Chondrocyte (in vitro differentiated cells): ENCODE data around the gene TRPV2. TPM values are rescaled to one million over a fixed set of nuclear protein-coding genes. Genes with fewer than 3 reads are reported as not detected.

ENCODE experiments used
- DNase-seq: peaks from one replicate; pipeline ENCODE4 v3.0.0; 2021; ENCODE audit warnings: mixed read lengths, low spot score
- H3K27ac Mint-ChIP-seq: one replicate; pipeline ENCODE4 v1.8.0; 2021; ENCODE audit warnings: mild to moderate bottlenecking, moderate library complexity, mixed read lengths; ENCODE audit not compliant: unreplicated experiment
- H3K27me3 Mint-ChIP-seq: 2 replicates; pipeline ENCODE4 v1.8.0; 2021; ENCODE audit warnings: low read depth, mixed read lengths
- H3K36me3 Mint-ChIP-seq: 2 replicates; pipeline ENCODE4 v1.8.0; 2021; ENCODE audit warnings: low read depth, mixed read lengths
- H3K4me1 Mint-ChIP-seq: 2 replicates; pipeline ENCODE4 v1.8.0; 2021; ENCODE audit warnings: low read depth, mild to moderate bottlenecking, mixed read lengths
- H3K4me3 Mint-ChIP-seq: one replicate; pipeline ENCODE4 v1.8.0; 2021; ENCODE audit warnings: mild to moderate bottlenecking, moderate library complexity, mixed read lengths; ENCODE audit not compliant: unreplicated experiment
- H3K9me3 Mint-ChIP-seq: 2 replicates; pipeline ENCODE4 v1.8.0; 2021; ENCODE audit warnings: low read depth, mixed read lengths
- long read RNA-seq: library from polyadenylated mRNA; stranded (forward); transcript quantifications from one replicate; pipeline ENCODE4 v2.0.0, GENCODE V29; 2021
- total RNA-seq: library from RNA; stranded (reverse); gene quantifications from 3 replicates; pipeline ENCODE4 v1.2.1, GENCODE V29; 2021
- TF ChIP-seq, protein P1 (sequence below): fragments of 200-600 bp; sonication (generic); IDR thresholded peaks from 2 replicates; pipeline ENCODE4 v1.5.0; 2021; ENCODE audit warnings: antibody characterized with exemption, mild to moderate bottlenecking, moderate library complexity

The TRPV2 gene, protein sequence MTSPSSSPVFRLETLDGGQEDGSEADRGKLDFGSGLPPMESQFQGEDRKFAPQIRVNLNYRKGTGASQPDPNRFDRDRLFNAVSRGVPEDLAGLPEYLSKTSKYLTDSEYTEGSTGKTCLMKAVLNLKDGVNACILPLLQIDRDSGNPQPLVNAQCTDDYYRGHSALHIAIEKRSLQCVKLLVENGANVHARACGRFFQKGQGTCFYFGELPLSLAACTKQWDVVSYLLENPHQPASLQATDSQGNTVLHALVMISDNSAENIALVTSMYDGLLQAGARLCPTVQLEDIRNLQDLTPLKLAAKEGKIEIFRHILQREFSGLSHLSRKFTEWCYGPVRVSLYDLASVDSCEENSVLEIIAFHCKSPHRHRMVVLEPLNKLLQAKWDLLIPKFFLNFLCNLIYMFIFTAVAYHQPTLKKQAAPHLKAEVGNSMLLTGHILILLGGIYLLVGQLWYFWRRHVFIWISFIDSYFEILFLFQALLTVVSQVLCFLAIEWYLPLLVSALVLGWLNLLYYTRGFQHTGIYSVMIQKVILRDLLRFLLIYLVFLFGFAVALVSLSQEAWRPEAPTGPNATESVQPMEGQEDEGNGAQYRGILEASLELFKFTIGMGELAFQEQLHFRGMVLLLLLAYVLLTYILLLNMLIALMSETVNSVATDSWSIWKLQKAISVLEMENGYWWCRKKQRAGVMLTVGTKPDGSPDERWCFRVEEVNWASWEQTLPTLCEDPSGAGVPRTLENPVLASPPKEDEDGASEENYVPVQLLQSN
- 1.6 to 47.6 TPM (median 43.5 TPM) in 3 replicates for total RNA-seq
- long read RNA-seq, transcript TRPV2-201 (15 exons, 2,808 nt), result major isoform, 65 of 158 reads
- long read RNA-seq, partial matches to known transcripts, result 38 of 158 reads
- long read RNA-seq, other reads (novel, unspliced or antisense), result 55 of 158 reads

DNA sequence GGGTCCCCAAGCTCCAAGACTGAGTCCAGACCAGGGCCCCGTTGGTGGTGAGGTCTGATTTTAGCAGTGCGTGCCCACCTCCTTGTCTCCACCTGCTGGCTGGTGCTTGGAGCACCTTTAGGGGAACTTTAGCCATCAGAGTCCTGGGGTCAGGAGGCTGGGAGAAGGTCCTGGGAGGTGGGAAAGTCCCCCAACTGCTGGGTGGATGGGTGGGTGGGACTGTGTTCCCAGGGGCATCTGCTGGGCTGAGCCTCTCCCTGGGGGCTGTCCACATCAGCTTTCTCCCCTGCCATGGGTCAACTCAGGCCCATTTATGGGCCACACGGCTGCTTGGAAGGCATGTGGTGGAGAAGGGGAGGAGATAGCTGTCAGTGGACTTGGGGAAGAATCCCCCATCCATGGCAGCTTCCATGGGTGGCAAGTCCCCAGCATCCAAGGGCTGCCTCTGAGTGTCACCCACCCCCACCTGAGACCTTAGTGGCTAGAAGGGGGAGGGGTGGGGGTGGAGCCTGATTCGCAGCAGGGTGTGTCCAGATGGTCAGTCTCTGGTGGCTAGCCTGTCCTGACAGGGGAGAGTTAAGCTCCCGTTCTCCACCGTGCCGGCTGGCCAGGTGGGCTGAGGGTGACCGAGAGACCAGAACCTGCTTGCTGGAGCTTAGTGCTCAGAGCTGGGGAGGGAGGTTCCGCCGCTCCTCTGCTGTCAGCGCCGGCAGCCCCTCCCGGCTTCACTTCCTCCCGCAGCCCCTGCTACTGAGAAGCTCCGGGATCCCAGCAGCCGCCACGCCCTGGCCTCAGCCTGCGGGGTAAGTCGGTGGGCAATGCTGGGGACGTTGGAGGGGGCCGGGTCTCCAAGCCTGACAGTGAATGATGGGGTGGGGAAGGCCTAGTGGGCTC is at the start of gene TRPV2:
TSS of gene TRPV2 (plus strand) at position 541 of the 894 bp plus-strand sequence. CDS start 2,098 bp downstream, outside the sequence.
- Mint-ChIP-seq H3K4me1 (peaks cover 30% of the 10 kb centered on the region), H3K36me3 (no peaks in the 10 kb centered on the region), H3K27ac (peak within 1 kb of the TSS; percentile 74), H3K27me3 (no peaks in the 10 kb centered on the region), H3K4me3 (peak within 1 kb of the TSS; percentile 82), H3K9me3 (no peaks in the 10 kb centered on the region)
- TF ChIP-seq, protein P1, sequence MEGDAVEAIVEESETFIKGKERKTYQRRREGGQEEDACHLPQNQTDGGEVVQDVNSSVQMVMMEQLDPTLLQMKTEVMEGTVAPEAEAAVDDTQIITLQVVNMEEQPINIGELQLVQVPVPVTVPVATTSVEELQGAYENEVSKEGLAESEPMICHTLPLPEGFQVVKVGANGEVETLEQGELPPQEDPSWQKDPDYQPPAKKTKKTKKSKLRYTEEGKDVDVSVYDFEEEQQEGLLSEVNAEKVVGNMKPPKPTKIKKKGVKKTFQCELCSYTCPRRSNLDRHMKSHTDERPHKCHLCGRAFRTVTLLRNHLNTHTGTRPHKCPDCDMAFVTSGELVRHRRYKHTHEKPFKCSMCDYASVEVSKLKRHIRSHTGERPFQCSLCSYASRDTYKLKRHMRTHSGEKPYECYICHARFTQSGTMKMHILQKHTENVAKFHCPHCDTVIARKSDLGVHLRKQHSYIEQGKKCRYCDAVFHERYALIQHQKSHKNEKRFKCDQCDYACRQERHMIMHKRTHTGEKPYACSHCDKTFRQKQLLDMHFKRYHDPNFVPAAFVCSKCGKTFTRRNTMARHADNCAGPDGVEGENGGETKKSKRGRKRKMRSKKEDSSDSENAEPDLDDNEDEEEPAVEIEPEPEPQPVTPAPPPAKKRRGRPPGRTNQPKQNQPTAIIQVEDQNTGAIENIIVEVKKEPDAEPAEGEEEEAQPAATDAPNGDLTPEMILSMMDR, result peak; percentile 45
- DNase-seq, result no peak

DNA sequence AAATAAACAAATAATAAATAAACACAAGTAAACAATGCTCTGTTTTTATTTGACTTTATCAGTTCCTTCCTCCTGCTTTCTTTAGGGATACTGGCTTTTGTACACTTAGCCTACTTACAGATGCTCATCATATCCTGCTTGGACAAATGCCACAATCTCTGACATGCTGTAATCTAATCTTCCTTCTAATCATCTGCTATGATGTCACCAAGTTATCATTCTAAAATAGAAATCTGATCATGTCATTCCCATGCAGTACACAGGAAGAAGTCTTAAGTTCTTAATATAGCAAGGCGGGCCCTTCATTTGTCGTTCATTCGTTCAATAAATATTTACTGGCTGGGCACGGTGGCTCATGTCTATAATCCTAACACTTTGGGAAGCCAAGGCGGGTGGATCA is 43.6 kb upstream of the TRPV2 start:
- Mint-ChIP-seq H3K36me3 (no peaks in the 10 kb centered on the region), H3K27me3 (no peaks in the 10 kb centered on the region), H3K4me1 (peaks cover 4% of the 10 kb centered on the region), H3K4me3 (no peak overlapping the region), H3K9me3 (no peaks in the 10 kb centered on the region), H3K27ac (no peak overlapping the region)
- TF ChIP-seq, protein P1, result no peak
- no peak for DNase-seq

DNA sequence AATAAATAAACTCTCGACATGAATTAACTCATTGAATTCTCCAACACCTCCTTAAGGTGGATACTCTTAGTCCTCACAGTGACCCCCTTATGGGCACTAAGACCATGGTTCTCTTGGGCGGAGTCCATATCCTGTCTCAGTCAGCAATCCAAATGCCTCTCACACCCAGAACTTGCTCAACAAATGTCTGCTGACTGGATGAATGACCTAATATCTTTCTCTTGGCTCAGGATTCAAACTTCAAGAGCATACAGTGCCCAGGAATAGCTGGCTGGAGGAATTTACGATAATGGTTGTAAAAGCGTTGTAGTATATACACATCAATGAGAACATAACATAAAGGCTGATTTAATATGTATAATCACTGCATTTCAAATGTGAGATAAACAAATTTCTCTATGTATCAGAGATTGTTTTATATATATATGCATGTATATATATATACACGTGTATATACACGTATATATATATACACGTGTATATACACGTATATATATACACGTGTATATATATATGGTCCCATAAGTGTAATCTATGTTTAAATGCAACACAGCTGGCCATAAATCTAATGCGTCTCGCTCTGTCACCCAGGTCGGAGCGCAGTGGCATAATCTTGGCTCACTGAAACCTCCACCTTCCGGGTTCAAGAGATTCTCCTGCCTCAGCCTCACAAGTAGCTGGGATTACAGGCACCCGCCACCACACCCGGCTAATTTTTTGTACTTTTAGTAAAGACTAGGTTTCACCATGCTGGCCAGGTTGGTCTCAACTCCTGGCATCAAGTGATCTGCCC is 41.0 kb upstream of the TRPV2 start:
- no peak for DNase-seq
- Mint-ChIP-seq H3K9me3 (no peaks in the 10 kb centered on the region), H3K36me3 (no peaks in the 10 kb centered on the region), H3K27ac (peak overlapping the region; percentile 79), H3K27me3 (no peaks in the 10 kb centered on the region), H3K4me3 (no peak overlapping the region), H3K4me1 (peaks cover 4% of the 10 kb centered on the region)
- TF ChIP-seq, protein P1, result no peak

DNA sequence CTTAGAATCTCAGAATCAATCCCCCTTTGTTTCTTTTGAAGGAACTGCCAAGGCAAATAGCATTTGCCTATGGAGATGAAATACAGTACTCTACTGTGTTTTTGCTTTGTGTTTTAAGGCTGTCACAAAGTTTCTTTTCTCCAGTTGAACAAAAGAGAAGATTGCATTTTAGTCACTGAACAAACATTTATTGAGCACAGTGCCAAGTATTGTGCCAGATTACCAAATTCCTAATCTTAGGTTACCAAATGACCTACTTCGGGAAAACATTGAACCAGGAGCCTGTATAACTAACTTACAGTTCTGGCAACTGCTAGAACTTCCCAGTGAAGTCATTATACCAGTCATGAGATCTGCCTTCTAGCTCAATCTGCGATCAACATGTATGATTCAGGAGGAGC is 37.4 kb upstream of the TRPV2 start:
- H3K27ac Mint-ChIP-seq, result no peak overlapping the region
- no peak for DNase-seq
- no peaks in the 10 kb centered on the region for H3K27me3 Mint-ChIP-seq
- H3K4me1 Mint-ChIP-seq, result peaks cover 24% of the 10 kb centered on the region
- no peak overlapping the region for H3K4me3 Mint-ChIP-seq
- peaks cover 16% of the 10 kb centered on the region for H3K36me3 Mint-ChIP-seq
- H3K9me3 Mint-ChIP-seq, result no peaks in the 10 kb centered on the region
- TF ChIP-seq, protein P1, result no peak
